GM18502 (cell line): ENCODE results near the gene TRAPPC14.
"Not testable (repeated sequence)": the region's sequence is repeated elsewhere in the genome, so short reads cannot be mapped to it uniquely, and the experiment has no call there.

Source experiments
- ATAC-seq: cut with Tn5 transposase; IDR thresholded peaks from one replicate; pipeline ENCODE4 v1.9.1; 2021; ENCODE audit warnings: mild to moderate bottlenecking; ENCODE audit not compliant: unreplicated experiment, poor library complexity

TRAPPC14 gene

GRCh38 chr7:100158229-100159098 lies at the start of gene TRAPPC14:
Gene TRAPPC14, minus strand, starts transcription at chr7:100158723. Its CDS starts 224 bp downstream, at chr7:100158499.
- peak; percentile 76 for ATAC-seq

GRCh38 chr7:100204454-100204853 lies 45.9 kb upstream of the TRAPPC14 start:
- ATAC-seq = no peak

- ATAC-seq = no peak
Measured at GRCh38 chr7:100200693-100201092, 42.2 kb upstream of the TRAPPC14 start.

- ATAC-seq = no peak
Measured at GRCh38 chr7:100198266-100198665, 39.7 kb upstream of the TRAPPC14 start.

- not testable (repeated sequence) for ATAC-seq
Measured at GRCh38 chr7:100195901-100196322, 37.4 kb upstream of the TRAPPC14 start.

GRCh38 chr7:100195222-100195621 lies 36.7 kb upstream of the TRAPPC14 start:
- ATAC-seq = no peak

GRCh38 chr7:100192969-100193368 lies 34.4 kb upstream of the TRAPPC14 start:
- no peak for ATAC-seq

GRCh38 chr7:100192281-100192862 lies 33.8 kb upstream of the TRAPPC14 start:
- ATAC-seq = not testable (repeated sequence)

GRCh38 chr7:100191775-100192174 lies 33.3 kb upstream of the TRAPPC14 start:
- no peak for ATAC-seq

GRCh38 chr7:100190048-100190711 lies 31.7 kb upstream of the TRAPPC14 start:
- ATAC-seq = no peak

GRCh38 chr7:100189061-100189460 lies 30.5 kb upstream of the TRAPPC14 start:
- no peak for ATAC-seq

GRCh38 chr7:100185726-100186125 lies 27.2 kb upstream of the TRAPPC14 start:
- no peak for ATAC-seq

- not testable (repeated sequence) for ATAC-seq
Measured at GRCh38 chr7:100183090-100183489, 24.6 kb upstream of the TRAPPC14 start.

GRCh38 chr7:100182616-100183015 lies 24.1 kb upstream of the TRAPPC14 start:
- not testable (repeated sequence) for ATAC-seq

GRCh38 chr7:100180084-100180483 lies 21.6 kb upstream of the TRAPPC14 start:
- not testable (repeated sequence) for ATAC-seq

- peak; percentile 88 for ATAC-seq
Measured at GRCh38 chr7:100177045-100178001, 18.8 kb upstream of the TRAPPC14 start, which contains the start of the genes GPC2 and STAG3. Gene GPC2, minus strand, starts transcription at chr7:100177381. Its CDS starts 182 bp downstream, at chr7:100177199. Gene STAG3, plus strand, starts transcription at chr7:100177918. Its CDS starts 2,639 bp downstream, at chr7:100180557.

GRCh38 chr7:100176096-100177044 lies 17.8 kb upstream of the TRAPPC14 start:
- ATAC-seq = no peak

- ATAC-seq = no peak
Measured at GRCh38 chr7:100175296-100175935, 16.9 kb upstream of the TRAPPC14 start.
